Measurements from ENCODE around the gene PITRM1.

GRCh38 chr10:3163879-3164278 lies 8.7 kb downstream of the PITRM1 start:
- TF ChIP-seq CTCF (IDR thresholded peaks at IDR 0.05; ENCODE audit: insufficient read depth, low read length) (no peak), GABPA (IDR thresholded peaks at IDR 0.05; ENCODE audit: low read depth) (no peak), POLR2AphosphoS5 (IDR thresholded peaks at IDR 0.05; ENCODE audit: low read depth) (no peak)
